ENCODE results near the gene HSD17B14.

- no peak for TF ChIP-seq CTCF (IDR thresholded peaks at IDR 0.05; ENCODE audit: low read depth, low read length)
- no peak for TF ChIP-seq EZH2phosphoT487 (IDR thresholded peaks at IDR 0.05; ENCODE audit: low read depth)
Observed at GRCh38 chr19:48798937-48799336, 37.4 kb downstream of the HSD17B14 start.

All from OCI-LY3 (cell line).